ENCODE measurements around the gene KIFAP3.
"Not testable (repeated sequence)": the region's sequence is repeated elsewhere in the genome, so short reads cannot be mapped to it uniquely, and the experiment has no call there.

The KIFAP3 gene

DNA sequence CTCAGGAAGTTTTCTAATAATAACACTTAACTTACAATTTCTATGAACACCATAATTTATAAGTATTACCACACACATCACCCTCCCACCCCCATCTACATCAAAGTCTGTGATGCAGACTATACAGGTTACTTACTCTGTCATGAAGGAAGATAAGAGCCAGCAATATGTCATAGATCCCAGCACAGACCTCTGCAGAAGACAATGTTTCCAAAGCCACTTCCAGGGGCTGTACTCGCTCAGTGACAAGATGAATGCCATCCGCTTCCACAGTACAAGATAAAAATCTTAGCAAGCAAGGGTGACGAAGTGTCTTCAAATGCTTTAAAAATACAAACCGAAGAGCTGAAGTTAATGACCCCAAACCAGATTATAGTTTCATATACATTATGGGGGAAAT is 196.0 kb downstream of the KIFAP3 start:
- DNase-seq (ENCODE audit: low read depth), result no peak
- no peak overlapping the region for H3K4me3 ChIP-seq (ENCODE audit: low read length)
- TF ChIP-seq, protein P1, sequence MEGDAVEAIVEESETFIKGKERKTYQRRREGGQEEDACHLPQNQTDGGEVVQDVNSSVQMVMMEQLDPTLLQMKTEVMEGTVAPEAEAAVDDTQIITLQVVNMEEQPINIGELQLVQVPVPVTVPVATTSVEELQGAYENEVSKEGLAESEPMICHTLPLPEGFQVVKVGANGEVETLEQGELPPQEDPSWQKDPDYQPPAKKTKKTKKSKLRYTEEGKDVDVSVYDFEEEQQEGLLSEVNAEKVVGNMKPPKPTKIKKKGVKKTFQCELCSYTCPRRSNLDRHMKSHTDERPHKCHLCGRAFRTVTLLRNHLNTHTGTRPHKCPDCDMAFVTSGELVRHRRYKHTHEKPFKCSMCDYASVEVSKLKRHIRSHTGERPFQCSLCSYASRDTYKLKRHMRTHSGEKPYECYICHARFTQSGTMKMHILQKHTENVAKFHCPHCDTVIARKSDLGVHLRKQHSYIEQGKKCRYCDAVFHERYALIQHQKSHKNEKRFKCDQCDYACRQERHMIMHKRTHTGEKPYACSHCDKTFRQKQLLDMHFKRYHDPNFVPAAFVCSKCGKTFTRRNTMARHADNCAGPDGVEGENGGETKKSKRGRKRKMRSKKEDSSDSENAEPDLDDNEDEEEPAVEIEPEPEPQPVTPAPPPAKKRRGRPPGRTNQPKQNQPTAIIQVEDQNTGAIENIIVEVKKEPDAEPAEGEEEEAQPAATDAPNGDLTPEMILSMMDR (IDR thresholded peaks at IDR 0.05; ENCODE audit: insufficient read depth, low read depth, low read length, missing control alignments), result no peak

DNA sequence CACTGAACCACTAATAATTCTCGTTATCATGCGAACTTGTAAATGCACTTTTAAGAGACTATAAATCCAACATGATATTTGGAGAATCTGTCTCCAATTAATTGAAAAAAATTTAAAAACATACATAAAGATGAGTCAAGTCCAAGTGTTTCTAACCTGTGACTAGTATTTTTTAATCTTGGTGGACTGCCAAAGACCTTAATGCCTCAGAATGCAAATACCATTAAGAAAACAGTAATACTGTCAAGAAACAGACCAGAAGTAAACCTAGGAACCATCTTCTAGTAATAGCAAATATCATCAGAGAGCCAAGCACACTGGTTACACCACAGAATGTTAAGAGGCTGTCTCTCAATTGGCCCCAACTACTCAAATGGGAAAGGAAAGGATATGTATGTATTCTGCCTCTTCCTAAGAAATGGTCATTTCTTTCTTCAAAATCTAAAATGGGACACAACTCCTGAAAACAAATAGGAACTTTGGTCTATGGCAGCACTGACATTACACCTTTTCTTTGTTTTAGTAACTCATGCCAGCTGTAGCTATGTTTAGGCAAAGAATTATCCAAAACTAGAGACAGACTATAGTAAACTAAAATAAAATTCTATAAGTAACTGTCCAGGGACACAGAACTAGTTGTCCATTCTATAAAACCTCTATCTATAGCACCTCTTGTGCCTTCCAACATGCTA is 196.5 kb downstream of the KIFAP3 start:
- TF ChIP-seq, protein P1 (IDR thresholded peaks at IDR 0.05; ENCODE audit: insufficient read depth, low read depth, low read length, missing control alignments), result no peak

DNA sequence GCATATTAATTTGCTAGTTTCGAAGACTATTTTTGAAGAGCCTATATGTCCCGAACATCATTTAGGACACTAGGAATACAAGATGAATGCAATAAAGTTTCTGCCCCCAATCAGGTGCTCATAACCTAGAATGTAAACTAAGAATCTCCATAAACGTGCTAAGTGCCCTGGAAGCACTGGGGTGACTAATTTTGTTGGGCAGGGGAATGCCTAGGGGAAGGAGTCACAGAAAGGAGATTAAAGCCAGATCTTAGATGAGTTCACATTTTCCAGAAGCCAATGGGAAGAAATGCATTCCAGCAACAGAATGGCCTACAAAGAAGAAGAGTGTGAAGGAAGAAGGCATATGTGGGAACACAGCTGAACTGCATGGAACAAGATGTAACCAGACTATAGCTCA is 200.3 kb downstream of the KIFAP3 start:
- peak; percentile 26 for DNase-seq (ENCODE audit: low read depth)
- TF ChIP-seq, protein P1 (IDR thresholded peaks at IDR 0.05; ENCODE audit: insufficient read depth, low read depth, low read length, missing control alignments), result no peak

More for the DNA sequence above, 196.5 kb downstream of the KIFAP3 start:
- DNase-seq (ENCODE audit: low read depth), result no peak
- no peak overlapping the region for H3K4me3 ChIP-seq (ENCODE audit: low read length)

DNA sequence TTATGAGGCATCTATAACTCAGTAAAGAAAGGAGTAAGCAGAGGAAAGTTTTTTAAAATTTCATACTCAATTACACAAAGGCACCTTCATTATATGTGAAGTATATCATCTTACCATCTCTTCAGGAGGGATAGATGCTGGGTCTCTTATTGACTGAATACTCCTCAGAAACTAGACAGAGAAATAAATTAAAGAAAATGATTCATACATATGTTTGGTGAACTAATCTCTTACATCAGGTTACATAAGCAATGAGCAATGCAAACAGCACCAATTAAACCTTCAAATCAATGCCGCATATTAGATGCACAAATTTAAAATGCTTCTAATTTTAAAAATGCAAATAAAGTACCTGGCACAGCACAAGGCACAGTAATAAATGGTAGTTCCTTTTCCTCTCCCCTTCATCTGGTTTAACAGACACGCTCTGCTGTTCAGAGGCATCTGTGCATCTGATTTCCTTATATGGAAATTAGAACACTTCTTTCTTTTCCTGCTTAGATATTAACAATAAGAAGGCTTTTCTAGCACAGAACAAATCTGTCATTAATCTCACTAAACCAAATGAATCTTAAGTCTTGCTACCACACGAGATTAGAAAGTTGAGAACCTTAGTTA is 200.8 kb downstream of the KIFAP3 start:
- TF ChIP-seq, protein P1 (IDR thresholded peaks at IDR 0.05; ENCODE audit: insufficient read depth, low read depth, low read length, missing control alignments), result no peak
- no peak overlapping the region for H3K4me3 ChIP-seq (ENCODE audit: low read length)
- DNase-seq (ENCODE audit: low read depth), result no peak

More for the DNA sequence above, 200.3 kb downstream of the KIFAP3 start:
- H3K4me3 ChIP-seq (ENCODE audit: low read length), result no peak overlapping the region

DNA sequence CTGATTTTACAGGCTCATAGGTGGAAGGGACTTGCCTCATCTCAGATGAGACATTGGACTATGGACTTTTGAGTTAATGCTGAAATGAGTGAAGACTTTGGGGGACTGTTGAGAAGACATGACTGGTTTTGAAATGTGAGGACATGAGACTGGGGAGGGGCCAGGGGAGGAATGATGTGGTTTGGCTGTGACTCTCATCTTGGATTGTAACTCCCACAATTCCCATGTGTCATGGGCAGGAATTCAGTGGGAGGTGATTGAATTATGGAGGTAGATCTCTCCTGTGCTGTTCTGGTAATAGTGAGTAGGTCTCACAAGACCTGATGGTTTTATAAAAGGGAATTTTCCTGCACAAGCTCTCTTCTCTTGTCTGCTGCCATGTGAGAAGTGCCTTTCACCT is 201.6 kb downstream of the KIFAP3 start:
- no peak for DNase-seq (ENCODE audit: low read depth)
- TF ChIP-seq, protein P1 (IDR thresholded peaks at IDR 0.05; ENCODE audit: insufficient read depth, low read depth, low read length, missing control alignments), result no peak

DNA sequence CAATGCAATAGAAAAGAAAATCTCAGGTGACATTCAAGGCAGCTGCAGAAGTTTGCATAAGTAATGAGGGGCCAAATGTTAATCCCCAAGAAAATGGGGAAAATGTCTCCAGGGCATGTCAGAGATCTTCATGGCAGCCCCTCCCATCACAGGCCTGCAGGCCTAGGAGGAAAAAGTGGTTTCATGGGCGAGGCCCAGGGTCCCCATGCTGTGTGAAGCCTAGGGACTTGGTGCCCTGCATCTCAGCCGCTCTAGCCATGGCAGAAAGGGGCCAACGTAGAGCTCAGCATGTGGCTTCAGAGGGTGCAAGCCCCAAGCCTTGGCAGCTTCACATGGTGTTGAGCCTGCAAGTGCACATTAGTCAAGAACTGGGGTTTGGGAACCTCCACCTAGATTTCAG is 202.5 kb downstream of the KIFAP3 start:
- H3K4me3 ChIP-seq (ENCODE audit: low read length); DNase-seq (ENCODE audit: low read depth): not testable (repeated sequence)

More for the DNA sequence above, 201.6 kb downstream of the KIFAP3 start:
- H3K4me3 ChIP-seq (ENCODE audit: low read length), result no peak overlapping the region
